B cell (primary cell): Measurements from ENCODE around the gene AMZ1.

Experiments
- EZH2 ChIP-seq: IDR thresholded peaks from 2 replicates; pipeline ENCODE4 v1.6.1; 2012; ENCODE audit warnings: borderline replicate concordance, low read depth, mild to moderate bottlenecking, moderate library complexity, low read length; ENCODE audit not compliant: insufficient read depth, poor library complexity, severe bottlenecking
- TF ChIP-seq, protein P1 (sequence below): fragments of 200-600 bp; IDR thresholded peaks from one replicate; pipeline ENCODE4 v1.8.0; 2022; ENCODE audit warnings: antibody characterized with exemption, mild to moderate bottlenecking

- TF ChIP-seq, protein P1, sequence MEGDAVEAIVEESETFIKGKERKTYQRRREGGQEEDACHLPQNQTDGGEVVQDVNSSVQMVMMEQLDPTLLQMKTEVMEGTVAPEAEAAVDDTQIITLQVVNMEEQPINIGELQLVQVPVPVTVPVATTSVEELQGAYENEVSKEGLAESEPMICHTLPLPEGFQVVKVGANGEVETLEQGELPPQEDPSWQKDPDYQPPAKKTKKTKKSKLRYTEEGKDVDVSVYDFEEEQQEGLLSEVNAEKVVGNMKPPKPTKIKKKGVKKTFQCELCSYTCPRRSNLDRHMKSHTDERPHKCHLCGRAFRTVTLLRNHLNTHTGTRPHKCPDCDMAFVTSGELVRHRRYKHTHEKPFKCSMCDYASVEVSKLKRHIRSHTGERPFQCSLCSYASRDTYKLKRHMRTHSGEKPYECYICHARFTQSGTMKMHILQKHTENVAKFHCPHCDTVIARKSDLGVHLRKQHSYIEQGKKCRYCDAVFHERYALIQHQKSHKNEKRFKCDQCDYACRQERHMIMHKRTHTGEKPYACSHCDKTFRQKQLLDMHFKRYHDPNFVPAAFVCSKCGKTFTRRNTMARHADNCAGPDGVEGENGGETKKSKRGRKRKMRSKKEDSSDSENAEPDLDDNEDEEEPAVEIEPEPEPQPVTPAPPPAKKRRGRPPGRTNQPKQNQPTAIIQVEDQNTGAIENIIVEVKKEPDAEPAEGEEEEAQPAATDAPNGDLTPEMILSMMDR = no peak
- TF ChIP-seq EZH2 = no peak
Measured at GRCh38 chr7:2708041-2708440, 20.0 kb downstream of the AMZ1 start.
